ENCODE measurements around the gene RPS21.
"Not testable (repeated sequence)": the region's sequence is repeated elsewhere in the genome, so short reads cannot be mapped to it uniquely, and the experiment has no call there.

Gene RPS21

GRCh38 chr20:62366370-62367135 lies 20.4 kb upstream of the RPS21 start:
- no peaks in the 10 kb centered on the region for H3K36me3 Mint-ChIP-seq
- DNase-seq (ENCODE audit: low spot score in 2 of 2) (peak; percentile 27 to 48), ATAC-seq (ENCODE audit: low read depth) (peak; percentile 55)
- peak overlapping the region; percentile 56 for H3K4me3 Mint-ChIP-seq
- peaks cover 19% of the 10 kb centered on the region for H3K4me1 Mint-ChIP-seq
- no peaks in the 10 kb centered on the region for H3K9me3 Mint-ChIP-seq
- peaks cover 1% of the 10 kb centered on the region for H3K27me3 Mint-ChIP-seq
- no peak overlapping the region for H3K27ac Mint-ChIP-seq

DNA sequence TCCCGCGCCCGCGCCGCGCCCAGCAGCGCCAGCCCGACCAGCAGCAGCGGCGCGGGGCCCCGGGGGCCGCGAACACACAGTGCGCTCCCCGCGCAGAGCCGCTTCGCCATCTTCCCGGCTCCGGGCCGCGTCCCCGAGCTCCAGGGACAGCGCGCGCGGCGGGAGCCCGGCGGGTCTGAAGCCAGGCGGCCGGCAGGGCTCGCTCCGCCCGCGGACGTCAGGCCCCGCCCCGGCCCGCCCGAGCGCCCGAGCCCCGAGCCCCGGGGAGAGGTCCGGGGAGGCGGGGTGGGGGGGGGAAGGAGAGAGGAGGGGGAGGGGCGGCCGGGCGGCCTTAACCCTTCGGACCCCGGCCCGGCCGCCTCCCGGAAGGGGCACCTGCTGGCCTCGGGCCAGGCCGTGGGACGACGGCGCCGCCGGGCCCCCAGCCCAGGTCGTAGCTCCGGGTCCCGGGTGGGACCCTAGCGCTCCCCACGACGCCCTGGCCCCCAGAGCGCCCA lies 19.7 kb upstream of the RPS21 start, which contains the start of gene LAMA5:
Gene LAMA5, minus strand, starts transcription at position 177 of the 497 bp plus-strand sequence. Its CDS starts 67 bp downstream, at position 110.
- H3K27ac Mint-ChIP-seq = peak within 1 kb of the TSS; percentile 53
- no peaks in the 10 kb centered on the region for H3K9me3 Mint-ChIP-seq
- peaks cover 1% of the 10 kb centered on the region for H3K27me3 Mint-ChIP-seq
- DNase-seq (ENCODE audit: low spot score in 2 of 2) = peak in 1 of 2 donors; percentile 53
- peaks cover 19% of the 10 kb centered on the region for H3K4me1 Mint-ChIP-seq
- H3K36me3 Mint-ChIP-seq = no peaks in the 10 kb centered on the region
- peak within 1 kb of the TSS; percentile 86 for H3K4me3 Mint-ChIP-seq
- ATAC-seq (ENCODE audit: low read depth) = peak; percentile 46

DNA sequence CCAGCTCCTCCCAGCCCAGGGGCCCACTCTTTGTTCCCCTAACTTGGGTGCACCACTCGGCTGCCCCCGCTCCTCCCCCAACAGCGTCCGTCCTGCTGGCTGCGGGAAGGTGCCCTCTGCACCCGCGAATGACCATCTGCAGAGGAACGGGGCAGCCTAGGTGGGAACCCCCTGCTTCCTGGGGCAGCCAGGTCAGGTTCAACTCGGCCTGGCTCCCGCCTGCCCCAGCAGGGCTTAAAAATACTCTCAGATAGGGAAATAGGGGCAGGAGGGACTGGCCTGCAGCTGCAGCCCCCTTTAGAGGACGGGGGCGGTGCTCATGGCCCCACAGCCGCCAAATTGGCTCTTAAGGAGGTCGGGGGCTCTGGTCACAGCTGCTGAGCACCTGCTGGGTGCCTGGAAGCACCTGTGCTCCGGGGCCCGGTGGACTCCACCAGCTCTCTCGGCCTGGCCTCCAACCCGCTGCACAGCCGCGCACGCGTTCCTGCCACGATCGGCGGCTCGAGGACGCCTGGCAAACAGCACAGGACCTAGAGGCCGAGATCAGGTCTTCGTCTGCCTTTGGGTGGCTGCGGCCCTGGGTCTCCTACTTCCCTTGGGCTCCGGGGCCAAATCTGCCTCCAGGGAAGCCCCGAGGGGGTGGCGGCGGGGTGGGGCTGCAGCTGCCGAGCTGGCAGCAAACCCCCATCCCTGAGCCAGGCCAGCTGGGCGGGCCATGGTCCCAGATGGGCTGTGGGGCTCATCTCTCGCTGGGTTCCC lies 19.1 kb upstream of the RPS21 start:
- Mint-ChIP-seq H3K4me1 (peaks cover 17% of the 10 kb centered on the region), H3K27ac (peak overlapping the region; percentile 53), H3K36me3 (peaks cover under 1% of the 10 kb centered on the region), H3K27me3 (peaks cover 2% of the 10 kb centered on the region), H3K4me3 (peak overlapping the region; percentile 86), H3K9me3 (no peaks in the 10 kb centered on the region)
- ATAC-seq (ENCODE audit: low read depth) (peak; percentile 23), DNase-seq (ENCODE audit: low spot score in 2 of 2) (peak; percentile 33 to 44)

DNA sequence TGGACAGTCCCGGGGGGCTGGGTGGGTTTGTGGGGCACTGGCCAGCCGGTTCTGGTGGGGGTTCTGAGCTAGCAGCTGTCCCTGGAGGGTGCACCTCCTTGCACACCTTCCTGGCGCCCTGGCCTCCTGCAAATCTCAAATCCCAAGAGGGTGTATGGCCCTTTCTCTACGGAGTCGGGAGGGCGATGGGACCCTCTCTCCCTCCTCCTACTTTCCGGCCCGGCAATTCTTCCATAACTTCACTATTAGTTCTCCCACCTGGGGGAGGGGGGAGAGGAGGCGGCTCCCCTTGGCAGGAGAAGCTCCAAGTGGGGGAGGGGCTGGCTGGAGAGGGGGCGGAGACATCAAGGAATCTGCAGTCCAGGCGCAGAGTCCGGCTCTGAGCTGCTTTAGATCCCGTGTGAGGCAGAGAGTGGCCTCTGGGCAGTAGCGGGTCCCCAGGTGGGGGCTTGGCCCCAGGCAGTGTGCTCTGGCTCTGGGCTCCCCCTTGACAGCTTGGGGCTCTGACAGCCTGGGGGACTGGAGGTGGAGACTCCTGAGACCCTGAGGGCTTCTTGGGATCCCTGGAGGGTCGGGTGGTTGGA lies 18.4 kb upstream of the RPS21 start:
- H3K27me3 Mint-ChIP-seq = peaks cover 7% of the 10 kb centered on the region
- no peak overlapping the region for H3K27ac Mint-ChIP-seq
- DNase-seq (ENCODE audit: low spot score in 2 of 2) = no peak
- no peak for ATAC-seq (ENCODE audit: low read depth)
- peaks cover 21% of the 10 kb centered on the region for H3K4me1 Mint-ChIP-seq
- H3K36me3 Mint-ChIP-seq = peaks cover 2% of the 10 kb centered on the region
- peak overlapping the region; percentile 86 for H3K4me3 Mint-ChIP-seq
- no peaks in the 10 kb centered on the region for H3K9me3 Mint-ChIP-seq

- Mint-ChIP-seq H3K36me3 (peaks cover 2% of the 10 kb centered on the region), H3K4me3 (no peak overlapping the region), H3K4me1 (peaks cover 20% of the 10 kb centered on the region), H3K9me3 (no peaks in the 10 kb centered on the region), H3K27ac (no peak overlapping the region), H3K27me3 (peaks cover 8% of the 10 kb centered on the region)
- no peak for DNase-seq (ENCODE audit: low spot score in 2 of 2)
- ATAC-seq (ENCODE audit: low read depth) = no peak
Observed at GRCh38 chr20:62368976-62369814, 17.7 kb upstream of the RPS21 start.

DNA sequence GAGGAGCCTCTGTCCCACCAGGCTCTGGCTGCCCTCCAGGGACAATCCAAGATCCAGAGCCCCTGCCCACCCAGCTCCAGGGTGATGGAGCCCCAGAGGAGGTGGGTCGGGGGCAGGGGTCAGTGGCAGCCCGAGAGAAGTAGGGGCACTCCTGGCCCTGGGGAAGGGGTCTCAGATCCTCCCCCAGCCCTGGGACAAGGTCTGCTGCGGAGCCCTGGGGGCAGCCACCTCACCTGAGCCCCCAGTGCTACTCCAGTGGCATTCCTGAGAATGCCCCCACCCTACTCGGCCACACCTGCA lies 17.1 kb upstream of the RPS21 start:
- no peak overlapping the region for H3K27ac Mint-ChIP-seq
- peaks cover 22% of the 10 kb centered on the region for H3K4me1 Mint-ChIP-seq
- H3K36me3 Mint-ChIP-seq = peaks cover 2% of the 10 kb centered on the region
- peaks cover 10% of the 10 kb centered on the region for H3K27me3 Mint-ChIP-seq
- no peak overlapping the region for H3K4me3 Mint-ChIP-seq
- DNase-seq (ENCODE audit: low spot score in 2 of 2) (no peak), ATAC-seq (ENCODE audit: low read depth) (no peak)
- no peaks in the 10 kb centered on the region for H3K9me3 Mint-ChIP-seq

GRCh38 chr20:62370115-62370806 lies 16.6 kb upstream of the RPS21 start:
- ATAC-seq (ENCODE audit: low read depth) (no peak), DNase-seq (ENCODE audit: low spot score in 2 of 2) (no peak)
- peaks cover 22% of the 10 kb centered on the region for H3K4me1 Mint-ChIP-seq

GRCh38 chr20:62370807-62371587 lies 15.9 kb upstream of the RPS21 start:
- no peaks in the 10 kb centered on the region for H3K9me3 Mint-ChIP-seq
- ATAC-seq (ENCODE audit: low read depth) (no peak), DNase-seq (ENCODE audit: low spot score in 2 of 2) (no peak)
- H3K4me1 Mint-ChIP-seq = peaks cover 18% of the 10 kb centered on the region
- H3K27ac Mint-ChIP-seq = no peak overlapping the region
- no peak overlapping the region for H3K4me3 Mint-ChIP-seq
- peaks cover 10% of the 10 kb centered on the region for H3K27me3 Mint-ChIP-seq
- H3K36me3 Mint-ChIP-seq = peaks cover 2% of the 10 kb centered on the region

More at GRCh38 chr20:62370115-62370806, 16.6 kb upstream of the RPS21 start:
- Mint-ChIP-seq H3K9me3 (no peaks in the 10 kb centered on the region), H3K36me3 (peaks cover 2% of the 10 kb centered on the region), H3K27me3 (peaks cover 10% of the 10 kb centered on the region), H3K4me3 (no peak overlapping the region), H3K27ac (no peak overlapping the region)

- H3K27ac Mint-ChIP-seq = no peak overlapping the region
- H3K36me3 Mint-ChIP-seq = peaks cover 2% of the 10 kb centered on the region
- H3K27me3 Mint-ChIP-seq = peaks cover 10% of the 10 kb centered on the region
- peaks cover 18% of the 10 kb centered on the region for H3K4me1 Mint-ChIP-seq
- H3K9me3 Mint-ChIP-seq = no peaks in the 10 kb centered on the region
- DNase-seq (ENCODE audit: low spot score in 2 of 2) = no peak
- H3K4me3 Mint-ChIP-seq = no peak overlapping the region
- ATAC-seq (ENCODE audit: low read depth) = no peak
Observed at GRCh38 chr20:62371588-62372041, 15.3 kb upstream of the RPS21 start.

GRCh38 chr20:62372042-62372993 lies 14.6 kb upstream of the RPS21 start:
- Mint-ChIP-seq H3K36me3 (peaks cover 2% of the 10 kb centered on the region), H3K4me3 (no peak overlapping the region), H3K27me3 (peaks cover 10% of the 10 kb centered on the region), H3K4me1 (peaks cover 18% of the 10 kb centered on the region), H3K27ac (no peak overlapping the region), H3K9me3 (no peaks in the 10 kb centered on the region)
- ATAC-seq (ENCODE audit: low read depth) (no peak), DNase-seq (ENCODE audit: low spot score in 2 of 2) (no peak)

- not testable (repeated sequence) for ATAC-seq (ENCODE audit: low read depth); H3K27ac Mint-ChIP-seq; H3K36me3 Mint-ChIP-seq; H3K9me3 Mint-ChIP-seq; H3K4me3 Mint-ChIP-seq; DNase-seq (ENCODE audit: low spot score in 2 of 2); H3K27me3 Mint-ChIP-seq
- peaks cover 11% of the 10 kb centered on the region for H3K4me1 Mint-ChIP-seq
Observed at GRCh38 chr20:62373631-62374179, 13.2 kb upstream of the RPS21 start.
